GM12878 (cell line): ENCODE results near the gene PCLAF. TPM values are rescaled to one million over a fixed set of nuclear protein-coding genes. Genes with fewer than 3 reads are reported as not detected.

Experiments used
- ATAC-seq: fragments of 200-7000 bp; cut with Tn5 transposase; 3 replicates; pipeline ENCODE4 v1.9.1; 2020; ENCODE audit warnings: mild to moderate bottlenecking, moderate library complexity
- BruUV-seq: library from RNA; stranded (reverse); fragments of 400-500 nt; replicated peaks from 2 replicates; lab custom pipeline; 2021; lab: Mats Ljungman, UMichigan
- CTCF ChIA-PET: fragments of 300-600 bp; sonication (Branson Sonifier 250); formaldehyde crosslinking; extraction: SDS; loops from one replicate; lab custom pipeline; 2021; ENCODE audit warnings: inconsistent platforms; lab: Yijun Ruan, JAX
- POLR2A ChIA-PET: fragments of 350-600 bp; formaldehyde crosslinking; extraction: SDS; loops from one replicate; lab custom pipeline; 2021; ENCODE audit warnings: inconsistent platforms; lab: Charles Lee
- RAD21 ChIA-PET: fragments of 300-600 bp; sonication (Branson Sonifier 250); formaldehyde crosslinking; loops from one replicate; lab custom pipeline; 2023; ENCODE audit warnings: antibody characterized with exemption; ENCODE audit not compliant: unreplicated experiment; lab: Charles Lee
- SMC1A ChIA-PET: fragments of 300-600 bp; sonication (Branson Sonifier 250); formaldehyde crosslinking; loops from one replicate; lab custom pipeline; 2023; ENCODE audit not compliant: unreplicated experiment, uncharacterized antibody; lab: Charles Lee
- DNase-seq: peaks from one replicate; pipeline ENCODE4 v3.0.0-alpha.2; 2011; ENCODE audit warnings: low read depth, low spot score
- FAIRE-seq: peaks from 3 replicates; lab custom pipeline; 2011; peaks lifted over from hg19 to GRCh38; lab: Jason Lieb, UNC
- H2AFZ ChIP-seq: 2 replicates; pipeline ENCODE4 v1.6.0; 2011; ENCODE audit warnings: low read depth, low read length, control low read depth; ENCODE audit not compliant: control insufficient read depth
- H3K27ac ChIP-seq: 2 replicates; pipeline ENCODE4 v1.5.1; 2011; ENCODE audit warnings: control low read depth; ENCODE audit not compliant: control insufficient read depth, insufficient read depth
- H3K27me3 ChIP-seq, 2 experiments: replicated peaks in 1 of 2; 2 replicates each; pipeline versions ENCODE4 v1.6.0 to v1.6.1; 2011; ENCODE audit warnings: low read length in 1 of 2; ENCODE audit not compliant: control insufficient read depth in 2 of 2, insufficient read depth in 2 of 2
- H3K36me3 ChIP-seq, 2 experiments: 2 replicates each; pipeline ENCODE4 v1.5.1; 2011; ENCODE audit warnings: low read length in 1 of 2; ENCODE audit not compliant: control insufficient read depth in 2 of 2, insufficient read depth in 2 of 2
- H3K4me1 ChIP-seq: 2 replicates; pipeline ENCODE4 v1.6.1; 2011; ENCODE audit warnings: mild to moderate bottlenecking, low read length, moderate library complexity, mixed read lengths; ENCODE audit not compliant: control insufficient read depth, insufficient read depth
- H3K4me2 ChIP-seq: 2 replicates; pipeline ENCODE4 v1.6.0; 2011; ENCODE audit warnings: control low read depth; ENCODE audit not compliant: control insufficient read depth, insufficient read depth
- H3K4me3 ChIP-seq: fragments of 200-600 bp; sonication (generic); 2 replicates; pipeline ENCODE4 v1.5.1; 2016
- H3K79me2 ChIP-seq: 2 replicates; pipeline ENCODE4 v1.6.0; 2011; ENCODE audit warnings: low read length; ENCODE audit not compliant: control insufficient read depth, insufficient read depth
- H3K9ac ChIP-seq: 2 replicates; pipeline ENCODE4 v1.8.0; 2011; ENCODE audit warnings: low read length, control low read depth, mixed read lengths; ENCODE audit not compliant: control insufficient read depth, insufficient read depth
- H3K9me3 ChIP-seq: replicated peaks from 3 replicates; pipeline ENCODE4 v1.5.1; 2011; ENCODE audit warnings: mild to moderate bottlenecking, low read length; ENCODE audit not compliant: control insufficient read depth, insufficient read depth
- H4K20me1 ChIP-seq: 2 replicates; pipeline ENCODE4 v1.6.0; 2011; ENCODE audit not compliant: control insufficient read depth, insufficient read depth
- BRCA1 ChIP-seq: IDR thresholded peaks from 2 replicates; pipeline ENCODE4 v1.6.1; 2011; ENCODE audit warnings: low read depth, low read length, improper control_type of control experiment
- GATAD2B ChIP-seq: fragments of 450-650 bp; conservative IDR thresholded peaks from 2 replicates; pipeline ENCODE4 v1.6.1; 2017; ENCODE audit warnings: low read depth, mild to moderate bottlenecking, moderate library complexity
- KAT2A ChIP-seq: conservative IDR thresholded peaks from 2 replicates; pipeline ENCODE4 v1.6.1; 2011; ENCODE audit warnings: low read depth, low read length; ENCODE audit not compliant: control insufficient read depth
- POLR2AphosphoS5 ChIP-seq: IDR thresholded peaks from 2 replicates; pipeline ENCODE4 v1.6.1; 2011; ENCODE audit warnings: mild to moderate bottlenecking, low read length, inconsistent platforms
- POU2F2 ChIP-seq: IDR thresholded peaks from 3 replicates; pipeline ENCODE4 v1.6.1; 2011; ENCODE audit warnings: low read depth, mild to moderate bottlenecking, low read length, borderline replicate concordance
- SMARCA5 ChIP-seq: fragments of 450-650 bp; IDR thresholded peaks from 2 replicates; pipeline ENCODE4 v1.6.1; 2017; ENCODE audit warnings: mild to moderate bottlenecking
- in situ Hi-C: fragments of 300-500 bp; cut with MboI; formaldehyde crosslinking; loops from 9 replicates; pipeline ENCODE4 v1.14.3; 2018; ENCODE audit warnings: mixed read lengths
- intact Hi-C: fragments of 100-400 bp; cut with micrococcal nuclease; formaldehyde crosslinking; loops from one replicate; pipeline ENCODE4 v1.14.2; 2022; ENCODE audit not compliant: unreplicated experiment
- polyA plus RNA-seq, 11 experiments: library from polyadenylated mRNA; depleted of rRNA in 4 of 11; unstranded in 6 of 11; stranded (reverse) in 5 of 11; fragments of >200 nt; fragmentation: Nextera tagmentation in 4 of 11; fragmentation: Illumina TruSeq in 1 of 11; extraction: Ambion mirVana in 4 of 11; extraction: Trizol in 1 of 11; gene quantifications; 1 replicate in 1 of 11; 2 replicates in 10 of 11; pipeline versions ENCODE4 v1.2.1 to v1.2.3, GENCODE V29; 2011 to 2016; ENCODE audit warnings: inconsistent platforms in 2 of 11, missing spikeins in 2 of 11, low read depth in 1 of 11
- total RNA-seq, 4 experiments: library from RNA; depleted of rRNA in 3 of 4; stranded (reverse); fragments of >200 nt in 3 of 4; fragmentation: Illumina TruSeq in 1 of 4; extraction: Trizol in 1 of 4; gene quantifications; 2 replicates each; pipeline versions ENCODE4 v1.2.1 to v1.2.3, GENCODE V29; 2013 to 2021
- TF ChIP-seq, protein P1 (sequence below): IDR thresholded peaks from 2 replicates; pipeline ENCODE4 v1.6.1; 2011; ENCODE audit warnings: borderline replicate concordance, low read depth, mild to moderate bottlenecking, moderate library complexity, mixed read lengths, low read length; ENCODE audit not compliant: insufficient read depth; ENCODE audit errors: extremely low read length
- TF ChIP-seq, protein P2 (sequence below): fragments of 450-650 bp; IDR thresholded peaks from 2 replicates; pipeline ENCODE4 v1.6.1; 2017; ENCODE audit warnings: mild to moderate bottlenecking, moderate library complexity
- TF ChIP-seq, protein P3 (sequence below): IDR thresholded peaks from 2 replicates; pipeline ENCODE4 v1.6.1; 2012; ENCODE audit warnings: mild to moderate bottlenecking, low read depth, low read length
- TF ChIP-seq, protein P4 (sequence below): fragments of 450-650 bp; IDR thresholded peaks from 2 replicates; pipeline ENCODE4 v1.6.1; 2017; ENCODE audit warnings: low read depth, mild to moderate bottlenecking, moderate library complexity

Gene PCLAF
- total and polyA plus RNA-seq, 10 of the 15 experiments (the other 5 are each of a cell fraction or from before 2014, with no cell fraction given) = 79.0 to 627 (median 343) TPM

DNA sequence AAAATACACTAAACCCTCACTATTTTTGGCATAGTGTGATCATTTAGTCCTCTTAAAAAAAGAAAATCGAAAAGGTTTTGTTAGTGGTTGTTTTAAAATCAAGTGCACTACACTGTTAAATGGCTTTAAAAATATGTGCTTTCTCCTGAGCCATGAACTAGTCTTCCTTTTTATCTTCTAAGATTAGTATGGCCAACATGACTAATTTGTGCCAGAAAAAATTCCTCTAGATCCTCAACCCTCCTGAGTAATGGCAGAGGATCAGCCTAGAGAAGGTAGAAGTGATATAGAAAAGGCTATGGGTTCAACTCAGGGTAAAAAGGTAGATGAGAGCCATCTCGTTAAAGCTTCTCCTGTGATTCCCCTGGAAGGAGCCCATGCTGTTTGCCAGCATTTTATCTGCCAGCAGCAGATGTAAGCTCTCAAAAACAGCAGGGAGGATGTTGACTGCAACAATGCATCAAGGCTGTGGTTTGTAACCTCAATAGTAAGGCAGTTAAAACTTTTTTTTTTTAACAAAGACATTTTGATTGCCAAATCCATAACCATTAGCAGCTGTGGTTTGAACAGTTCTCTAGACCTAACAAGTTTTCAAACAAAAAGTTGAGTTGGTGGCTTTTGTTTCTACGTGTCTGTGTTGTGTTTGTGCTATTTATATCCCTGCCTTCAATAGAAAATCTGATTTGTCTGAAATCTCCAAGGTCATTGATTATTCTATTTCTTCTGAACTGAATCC lies 48.9 kb upstream of the PCLAF start (continued):
- TF ChIP-seq POLR2AphosphoS5 = 0 out of 2 replicates have a peak, but pooled peaks have one; percentile 25
- no peak for TF ChIP-seq GATAD2B

DNA sequence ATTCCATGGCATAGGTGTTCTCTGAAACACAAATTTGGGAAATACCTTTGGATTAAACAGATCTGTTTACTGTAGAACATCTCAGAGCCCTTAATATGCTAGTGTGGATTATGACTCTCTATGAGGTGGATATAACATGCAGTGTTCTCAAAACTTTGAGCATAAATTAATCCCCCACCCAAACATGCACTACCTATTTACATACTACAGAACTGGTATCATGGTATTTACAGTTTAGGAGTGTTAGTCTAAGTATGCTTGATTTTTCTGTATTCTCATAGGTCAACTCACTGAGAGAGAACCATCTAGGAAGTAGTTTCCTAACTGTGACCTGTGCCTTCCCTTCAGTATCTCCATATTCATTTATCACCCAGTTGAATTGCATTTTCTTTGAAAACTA lies 48.2 kb upstream of the PCLAF start:
- Histone ChIP-seq H4K20me1 (no peaks in the 10 kb centered on the region), H2AFZ (peak overlapping the region; percentile 44), H3K79me2 (no peaks in the 10 kb centered on the region), H3K27ac (peak overlapping the region; percentile 87), H3K4me2 (peak overlapping the region; percentile 71), H3K4me1 (peaks cover 22% of the 10 kb centered on the region), H3K36me3 (peaks cover 0 to 6% of the 10 kb centered on the region in 2 experiments; a peak in 2 of 4 replicates), H3K27me3 (no peaks in the 10 kb centered on the region), H3K4me3 (peak overlapping the region; percentile 6; the same call in 1 of the 2 replicates), H3K9me3 (no peaks in the 10 kb centered on the region), H3K9ac (no peak overlapping the region; the same call in 1 of the 2 replicates)
- FAIRE-seq (no peak), ATAC-seq (peak; percentile 65), DNase-seq (no peak)
- CTCF ChIA-PET = interaction anchor here (0.9 to 3.9 kb wide), 4 partner anchors 19 to 381 kb away, joined by 3 to 60 read pairs (median 4); no protein-coding TSS in a partner anchor
- SMC1A ChIA-PET = interaction anchor here (0.6 to 4.9 kb wide), 11 partner anchors 23 to 252 kb away, joined by 3 to 49 read pairs (median 6); partner anchors contain the start of gene ZNF609
- BruUV-seq = no TSS peak
- intact Hi-C loops = loop anchor here (5.0 to 10.0 kb wide), 2 partner anchors 205 to 223 kb away; no protein-coding TSS in a partner anchor
- POLR2A ChIA-PET = interaction anchor here (1.2 kb wide), 1 partner anchor 34 kb away, joined by 3 read pairs; no protein-coding TSS in a partner anchor
- in situ Hi-C loops = no loop called here
- RAD21 ChIA-PET = interaction anchor here (1.4 to 2.9 kb wide), 5 partner anchors 27 to 223 kb away, joined by 6 to 39 read pairs (median 16); no protein-coding TSS in a partner anchor
- TF ChIP-seq SMARCA5 (no peak), KAT2A (no peak), POU2F2 (0 out of 3 replicates have a peak, but pooled peaks have one; percentile 30), BRCA1 (no peak)
- TF ChIP-seq, protein P1, sequence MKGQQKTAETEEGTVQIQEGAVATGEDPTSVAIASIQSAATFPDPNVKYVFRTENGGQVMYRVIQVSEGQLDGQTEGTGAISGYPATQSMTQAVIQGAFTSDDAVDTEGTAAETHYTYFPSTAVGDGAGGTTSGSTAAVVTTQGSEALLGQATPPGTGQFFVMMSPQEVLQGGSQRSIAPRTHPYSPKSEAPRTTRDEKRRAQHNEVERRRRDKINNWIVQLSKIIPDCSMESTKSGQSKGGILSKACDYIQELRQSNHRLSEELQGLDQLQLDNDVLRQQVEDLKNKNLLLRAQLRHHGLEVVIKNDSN = no peak
- TF ChIP-seq, protein P2, sequence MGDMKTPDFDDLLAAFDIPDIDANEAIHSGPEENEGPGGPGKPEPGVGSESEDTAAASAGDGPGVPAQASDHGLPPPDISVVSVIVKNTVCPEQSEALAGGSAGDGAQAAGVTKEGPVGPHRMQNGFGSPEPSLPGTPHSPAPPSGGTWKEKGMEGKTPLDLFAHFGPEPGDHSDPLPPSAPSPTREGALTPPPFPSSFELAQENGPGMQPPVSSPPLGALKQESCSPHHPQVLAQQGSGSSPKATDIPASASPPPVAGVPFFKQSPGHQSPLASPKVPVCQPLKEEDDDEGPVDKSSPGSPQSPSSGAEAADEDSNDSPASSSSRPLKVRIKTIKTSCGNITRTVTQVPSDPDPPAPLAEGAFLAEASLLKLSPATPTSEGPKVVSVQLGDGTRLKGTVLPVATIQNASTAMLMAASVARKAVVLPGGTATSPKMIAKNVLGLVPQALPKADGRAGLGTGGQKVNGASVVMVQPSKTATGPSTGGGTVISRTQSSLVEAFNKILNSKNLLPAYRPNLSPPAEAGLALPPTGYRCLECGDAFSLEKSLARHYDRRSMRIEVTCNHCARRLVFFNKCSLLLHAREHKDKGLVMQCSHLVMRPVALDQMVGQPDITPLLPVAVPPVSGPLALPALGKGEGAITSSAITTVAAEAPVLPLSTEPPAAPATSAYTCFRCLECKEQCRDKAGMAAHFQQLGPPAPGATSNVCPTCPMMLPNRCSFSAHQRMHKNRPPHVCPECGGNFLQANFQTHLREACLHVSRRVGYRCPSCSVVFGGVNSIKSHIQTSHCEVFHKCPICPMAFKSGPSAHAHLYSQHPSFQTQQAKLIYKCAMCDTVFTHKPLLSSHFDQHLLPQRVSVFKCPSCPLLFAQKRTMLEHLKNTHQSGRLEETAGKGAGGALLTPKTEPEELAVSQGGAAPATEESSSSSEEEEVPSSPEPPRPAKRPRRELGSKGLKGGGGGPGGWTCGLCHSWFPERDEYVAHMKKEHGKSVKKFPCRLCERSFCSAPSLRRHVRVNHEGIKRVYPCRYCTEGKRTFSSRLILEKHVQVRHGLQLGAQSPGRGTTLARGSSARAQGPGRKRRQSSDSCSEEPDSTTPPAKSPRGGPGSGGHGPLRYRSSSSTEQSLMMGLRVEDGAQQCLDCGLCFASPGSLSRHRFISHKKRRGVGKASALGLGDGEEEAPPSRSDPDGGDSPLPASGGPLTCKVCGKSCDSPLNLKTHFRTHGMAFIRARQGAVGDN = peak; percentile 25; the same call in 1 of the 2 replicates
- TF ChIP-seq, protein P3, sequence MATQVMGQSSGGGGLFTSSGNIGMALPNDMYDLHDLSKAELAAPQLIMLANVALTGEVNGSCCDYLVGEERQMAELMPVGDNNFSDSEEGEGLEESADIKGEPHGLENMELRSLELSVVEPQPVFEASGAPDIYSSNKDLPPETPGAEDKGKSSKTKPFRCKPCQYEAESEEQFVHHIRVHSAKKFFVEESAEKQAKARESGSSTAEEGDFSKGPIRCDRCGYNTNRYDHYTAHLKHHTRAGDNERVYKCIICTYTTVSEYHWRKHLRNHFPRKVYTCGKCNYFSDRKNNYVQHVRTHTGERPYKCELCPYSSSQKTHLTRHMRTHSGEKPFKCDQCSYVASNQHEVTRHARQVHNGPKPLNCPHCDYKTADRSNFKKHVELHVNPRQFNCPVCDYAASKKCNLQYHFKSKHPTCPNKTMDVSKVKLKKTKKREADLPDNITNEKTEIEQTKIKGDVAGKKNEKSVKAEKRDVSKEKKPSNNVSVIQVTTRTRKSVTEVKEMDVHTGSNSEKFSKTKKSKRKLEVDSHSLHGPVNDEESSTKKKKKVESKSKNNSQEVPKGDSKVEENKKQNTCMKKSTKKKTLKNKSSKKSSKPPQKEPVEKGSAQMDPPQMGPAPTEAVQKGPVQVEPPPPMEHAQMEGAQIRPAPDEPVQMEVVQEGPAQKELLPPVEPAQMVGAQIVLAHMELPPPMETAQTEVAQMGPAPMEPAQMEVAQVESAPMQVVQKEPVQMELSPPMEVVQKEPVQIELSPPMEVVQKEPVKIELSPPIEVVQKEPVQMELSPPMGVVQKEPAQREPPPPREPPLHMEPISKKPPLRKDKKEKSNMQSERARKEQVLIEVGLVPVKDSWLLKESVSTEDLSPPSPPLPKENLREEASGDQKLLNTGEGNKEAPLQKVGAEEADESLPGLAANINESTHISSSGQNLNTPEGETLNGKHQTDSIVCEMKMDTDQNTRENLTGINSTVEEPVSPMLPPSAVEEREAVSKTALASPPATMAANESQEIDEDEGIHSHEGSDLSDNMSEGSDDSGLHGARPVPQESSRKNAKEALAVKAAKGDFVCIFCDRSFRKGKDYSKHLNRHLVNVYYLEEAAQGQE = no peak
- TF ChIP-seq, protein P4, sequence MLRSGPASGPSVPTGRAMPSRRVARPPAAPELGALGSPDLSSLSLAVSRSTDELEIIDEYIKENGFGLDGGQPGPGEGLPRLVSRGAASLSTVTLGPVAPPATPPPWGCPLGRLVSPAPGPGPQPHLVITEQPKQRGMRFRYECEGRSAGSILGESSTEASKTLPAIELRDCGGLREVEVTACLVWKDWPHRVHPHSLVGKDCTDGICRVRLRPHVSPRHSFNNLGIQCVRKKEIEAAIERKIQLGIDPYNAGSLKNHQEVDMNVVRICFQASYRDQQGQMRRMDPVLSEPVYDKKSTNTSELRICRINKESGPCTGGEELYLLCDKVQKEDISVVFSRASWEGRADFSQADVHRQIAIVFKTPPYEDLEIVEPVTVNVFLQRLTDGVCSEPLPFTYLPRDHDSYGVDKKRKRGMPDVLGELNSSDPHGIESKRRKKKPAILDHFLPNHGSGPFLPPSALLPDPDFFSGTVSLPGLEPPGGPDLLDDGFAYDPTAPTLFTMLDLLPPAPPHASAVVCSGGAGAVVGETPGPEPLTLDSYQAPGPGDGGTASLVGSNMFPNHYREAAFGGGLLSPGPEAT = no peak
